Neural cell (in vitro differentiated cells): ENCODE measurements around the gene GPC5. TPM values are rescaled to one million over a fixed set of nuclear protein-coding genes. Genes with fewer than 3 reads are reported as not detected.

Experiments
- H2AFZ ChIP-seq: fragments of 200-600, 300-800 bp; sonication (generic), shearing (Covaris generic); 2 replicates; pipeline ENCODE4 v1.6.0; 2014; ENCODE audit warnings: low read depth, mild to moderate bottlenecking, antibody characterized with exemption, low read length, moderate library complexity
- H3F3A ChIP-seq: fragments of 200-600 bp; shearing (Covaris generic); 2 replicates; pipeline ENCODE4 v1.6.1; 2016; ENCODE audit warnings: mild to moderate bottlenecking, moderate library complexity, mixed read lengths, antibody characterized with exemption, low read length; ENCODE audit not compliant: insufficient read depth, poor library complexity, severe bottlenecking
- H3K27ac ChIP-seq: fragments of 200-600, 300-800 bp; sonication (generic), shearing (Covaris generic); 2 replicates; pipeline ENCODE4 v1.5.1; 2014; ENCODE audit warnings: mild to moderate bottlenecking, low read length, moderate library complexity
- H3K27me3 ChIP-seq: fragments of 300-800, 200-600 bp; sonication (generic), shearing (Covaris generic); 2 replicates; pipeline ENCODE4 v1.6.0; 2014; ENCODE audit warnings: mild to moderate bottlenecking, low read depth, low read length, moderate library complexity; ENCODE audit not compliant: insufficient read depth
- H3K36me3 ChIP-seq: fragments of 300-800, 200-600 bp; sonication (generic), shearing (Covaris generic); 2 replicates; pipeline ENCODE4 v1.5.1; 2014; ENCODE audit warnings: mild to moderate bottlenecking, antibody characterized with exemption, low read length, moderate library complexity; ENCODE audit not compliant: insufficient read depth
- H3K4me2 ChIP-seq: fragments of 300-800, 200-600 bp; sonication (generic), shearing (Covaris generic); 2 replicates; pipeline ENCODE4 v1.6.0; 2014; ENCODE audit warnings: mild to moderate bottlenecking, low read length
- H3K4me3 ChIP-seq: fragments of 300-800, 200-600 bp; sonication (generic), shearing (Covaris generic); 2 replicates; pipeline ENCODE4 v1.5.1; 2014; ENCODE audit warnings: mild to moderate bottlenecking, low read length, moderate library complexity
- H3K79me2 ChIP-seq: fragments of 200-600 bp; shearing (Covaris generic); replicated peaks from 2 replicates; pipeline ENCODE4 v1.6.0; 2014; ENCODE audit warnings: mild to moderate bottlenecking, low read length, moderate library complexity; ENCODE audit not compliant: insufficient read depth
- H3K9ac ChIP-seq: fragments of 300-800, 200-600 bp; sonication (generic), shearing (Covaris generic); 2 replicates; pipeline ENCODE4 v1.6.1; 2016; ENCODE audit warnings: mild to moderate bottlenecking, low read length, mixed read lengths
- H3K9me2 ChIP-seq: fragments of 200-600 bp; shearing (Covaris generic); 2 replicates; pipeline ENCODE4 v1.6.1; 2016; ENCODE audit warnings: mild to moderate bottlenecking, low read length, mixed read lengths; ENCODE audit not compliant: insufficient read depth
- H3K9me3 ChIP-seq: fragments of 200-600, 300-800 bp; sonication (generic), shearing (Covaris generic); 2 replicates; pipeline ENCODE4 v1.6.1; 2016; ENCODE audit warnings: mild to moderate bottlenecking, mixed run types, low read length, moderate library complexity, mixed read lengths
- H4K20me1 ChIP-seq: fragments of 200-600 bp; shearing (Covaris generic); 2 replicates; pipeline ENCODE4 v1.6.1; 2016; ENCODE audit warnings: mild to moderate bottlenecking, mixed run types; ENCODE audit not compliant: insufficient read depth
- EP300 ChIP-seq: fragments of 450-650 bp; conservative IDR thresholded peaks from 2 replicates; pipeline ENCODE4 v1.6.1; 2014; ENCODE audit warnings: antibody characterized with exemption, mild to moderate bottlenecking, moderate library complexity; ENCODE audit not compliant: poor library complexity, severe bottlenecking
- EZH2 ChIP-seq: fragments of 200-600, 300-800 bp; shearing (Covaris generic), sonication (generic); IDR thresholded peaks from 2 replicates; pipeline ENCODE4 v1.6.1; 2014; ENCODE audit warnings: antibody characterized with exemption, low read length, borderline replicate concordance, mild to moderate bottlenecking; ENCODE audit not compliant: insufficient read depth, poor library complexity, severe bottlenecking
- MXI1 ChIP-seq: fragments of 450-650 bp; conservative IDR thresholded peaks from 2 replicates; pipeline ENCODE4 v1.6.1; 2014; ENCODE audit warnings: antibody characterized with exemption, mild to moderate bottlenecking; ENCODE audit not compliant: poor library complexity, severe bottlenecking
- POLR2AphosphoS5 ChIP-seq: IDR thresholded peaks from 2 replicates; pipeline ENCODE4 v1.6.1; 2012
- RAD21 ChIP-seq: fragments of 450-650 bp; conservative IDR thresholded peaks from 2 replicates; pipeline ENCODE4 v1.6.1; 2014; ENCODE audit warnings: antibody characterized with exemption, mild to moderate bottlenecking, moderate library complexity
- SMC3 ChIP-seq: fragments of 450-650 bp; conservative IDR thresholded peaks from 2 replicates; pipeline ENCODE4 v1.6.1; 2014; ENCODE audit warnings: antibody characterized with exemption, mild to moderate bottlenecking, moderate library complexity; ENCODE audit not compliant: poor library complexity
- TAF1 ChIP-seq: IDR thresholded peaks from 2 replicates; pipeline ENCODE4 v1.6.1; 2012; ENCODE audit warnings: low read depth
- polyA plus RNA-seq: library from polyadenylated mRNA; depleted of rRNA; stranded (reverse); fragments of >200 nt; gene quantifications from 2 replicates; pipeline ENCODE4 v1.2.3, GENCODE V29; 2014
- TF ChIP-seq, protein P1 (sequence below): fragments of 450-650 bp; IDR thresholded peaks from 2 replicates; pipeline ENCODE4 v1.5.1; 2014; ENCODE audit warnings: antibody characterized with exemption, mild to moderate bottlenecking, moderate library complexity; ENCODE audit not compliant: poor library complexity, severe bottlenecking
- TF ChIP-seq, protein P2 (sequence below): IDR thresholded peaks from 2 replicates; pipeline ENCODE4 v1.6.1; 2012; ENCODE audit warnings: borderline replicate concordance

The GPC5 gene
- polyA plus RNA-seq, 1 donor from 2014 or later: 5.0 TPM

DNA sequence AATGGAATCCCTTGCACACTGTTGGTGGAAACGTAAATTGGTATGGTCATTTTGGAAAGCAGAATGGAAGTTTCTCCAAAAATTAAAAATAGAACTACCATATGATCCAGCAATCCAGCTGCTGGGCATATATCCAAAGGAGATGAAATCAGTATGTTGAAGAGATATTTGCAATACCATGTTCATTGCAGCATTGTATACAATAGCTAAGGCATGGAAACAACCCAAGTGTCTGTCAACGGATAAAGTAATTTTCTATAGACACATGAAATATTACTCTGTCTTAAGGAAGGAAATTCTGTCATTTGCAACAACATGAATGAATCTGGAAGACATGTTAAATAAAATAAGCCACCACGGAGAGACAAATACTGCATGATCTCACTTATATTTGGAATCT, 124.7 kb downstream of the GPC5 start:
- Histone ChIP-seq H3K4me3 (no peak overlapping the region), H3K27me3 (no peaks in the 10 kb centered on the region), H4K20me1 (no peaks in the 10 kb centered on the region), H3F3A (no peaks in the 10 kb centered on the region), H3K4me2 (no peak overlapping the region), H3K79me2 (no peaks in the 10 kb centered on the region), H3K9ac (no peak overlapping the region), H3K36me3 (no peaks in the 10 kb centered on the region), H2AFZ (no peak overlapping the region), H3K9me3 (no peaks in the 10 kb centered on the region), H3K9me2 (no peaks in the 10 kb centered on the region), H3K27ac (no peak overlapping the region)
- TF ChIP-seq POLR2AphosphoS5 (no peak), EP300 (no peak), EZH2 (no peak), TAF1 (no peak), SMC3 (no peak), RAD21 (no peak), MXI1 (no peak)
- TF ChIP-seq, protein P1, sequence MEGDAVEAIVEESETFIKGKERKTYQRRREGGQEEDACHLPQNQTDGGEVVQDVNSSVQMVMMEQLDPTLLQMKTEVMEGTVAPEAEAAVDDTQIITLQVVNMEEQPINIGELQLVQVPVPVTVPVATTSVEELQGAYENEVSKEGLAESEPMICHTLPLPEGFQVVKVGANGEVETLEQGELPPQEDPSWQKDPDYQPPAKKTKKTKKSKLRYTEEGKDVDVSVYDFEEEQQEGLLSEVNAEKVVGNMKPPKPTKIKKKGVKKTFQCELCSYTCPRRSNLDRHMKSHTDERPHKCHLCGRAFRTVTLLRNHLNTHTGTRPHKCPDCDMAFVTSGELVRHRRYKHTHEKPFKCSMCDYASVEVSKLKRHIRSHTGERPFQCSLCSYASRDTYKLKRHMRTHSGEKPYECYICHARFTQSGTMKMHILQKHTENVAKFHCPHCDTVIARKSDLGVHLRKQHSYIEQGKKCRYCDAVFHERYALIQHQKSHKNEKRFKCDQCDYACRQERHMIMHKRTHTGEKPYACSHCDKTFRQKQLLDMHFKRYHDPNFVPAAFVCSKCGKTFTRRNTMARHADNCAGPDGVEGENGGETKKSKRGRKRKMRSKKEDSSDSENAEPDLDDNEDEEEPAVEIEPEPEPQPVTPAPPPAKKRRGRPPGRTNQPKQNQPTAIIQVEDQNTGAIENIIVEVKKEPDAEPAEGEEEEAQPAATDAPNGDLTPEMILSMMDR: no peak
- TF ChIP-seq, protein P2, sequence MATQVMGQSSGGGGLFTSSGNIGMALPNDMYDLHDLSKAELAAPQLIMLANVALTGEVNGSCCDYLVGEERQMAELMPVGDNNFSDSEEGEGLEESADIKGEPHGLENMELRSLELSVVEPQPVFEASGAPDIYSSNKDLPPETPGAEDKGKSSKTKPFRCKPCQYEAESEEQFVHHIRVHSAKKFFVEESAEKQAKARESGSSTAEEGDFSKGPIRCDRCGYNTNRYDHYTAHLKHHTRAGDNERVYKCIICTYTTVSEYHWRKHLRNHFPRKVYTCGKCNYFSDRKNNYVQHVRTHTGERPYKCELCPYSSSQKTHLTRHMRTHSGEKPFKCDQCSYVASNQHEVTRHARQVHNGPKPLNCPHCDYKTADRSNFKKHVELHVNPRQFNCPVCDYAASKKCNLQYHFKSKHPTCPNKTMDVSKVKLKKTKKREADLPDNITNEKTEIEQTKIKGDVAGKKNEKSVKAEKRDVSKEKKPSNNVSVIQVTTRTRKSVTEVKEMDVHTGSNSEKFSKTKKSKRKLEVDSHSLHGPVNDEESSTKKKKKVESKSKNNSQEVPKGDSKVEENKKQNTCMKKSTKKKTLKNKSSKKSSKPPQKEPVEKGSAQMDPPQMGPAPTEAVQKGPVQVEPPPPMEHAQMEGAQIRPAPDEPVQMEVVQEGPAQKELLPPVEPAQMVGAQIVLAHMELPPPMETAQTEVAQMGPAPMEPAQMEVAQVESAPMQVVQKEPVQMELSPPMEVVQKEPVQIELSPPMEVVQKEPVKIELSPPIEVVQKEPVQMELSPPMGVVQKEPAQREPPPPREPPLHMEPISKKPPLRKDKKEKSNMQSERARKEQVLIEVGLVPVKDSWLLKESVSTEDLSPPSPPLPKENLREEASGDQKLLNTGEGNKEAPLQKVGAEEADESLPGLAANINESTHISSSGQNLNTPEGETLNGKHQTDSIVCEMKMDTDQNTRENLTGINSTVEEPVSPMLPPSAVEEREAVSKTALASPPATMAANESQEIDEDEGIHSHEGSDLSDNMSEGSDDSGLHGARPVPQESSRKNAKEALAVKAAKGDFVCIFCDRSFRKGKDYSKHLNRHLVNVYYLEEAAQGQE: no peak

DNA sequence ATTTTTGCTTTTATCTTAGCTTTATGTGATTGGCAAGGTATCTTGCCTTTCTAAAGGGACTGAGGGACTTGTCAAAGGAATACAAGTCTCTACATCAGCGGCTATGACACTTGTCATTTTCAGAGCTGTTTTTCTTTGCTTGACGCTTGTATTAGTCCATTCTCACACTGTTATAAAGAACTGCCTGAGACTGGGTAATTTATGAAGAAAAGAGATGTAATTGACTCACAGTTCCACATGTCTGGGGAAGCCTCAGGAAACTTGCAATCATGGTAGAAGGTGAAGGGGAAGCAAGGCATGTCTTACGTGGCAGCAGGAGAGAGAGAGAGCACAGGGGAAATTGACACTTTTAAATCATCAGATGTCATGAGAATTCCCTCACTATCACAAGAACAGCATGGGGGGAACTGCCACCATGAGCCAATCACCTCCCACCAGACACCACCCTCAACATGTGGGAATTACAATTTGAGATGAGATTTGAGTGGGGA, 128.2 kb downstream of the GPC5 start:
- peak overlapping the region; percentile 55 for H3K27ac ChIP-seq
- H3K4me2 ChIP-seq: no peak overlapping the region
- no peaks in the 10 kb centered on the region for H3K27me3 ChIP-seq
- H3K9ac ChIP-seq: no peak overlapping the region
- H3F3A ChIP-seq: no peaks in the 10 kb centered on the region
- no peaks in the 10 kb centered on the region for H3K79me2 ChIP-seq
- no peaks in the 10 kb centered on the region for H3K9me2 ChIP-seq
- no peaks in the 10 kb centered on the region for H3K9me3 ChIP-seq
- no peaks in the 10 kb centered on the region for H3K36me3 ChIP-seq
- peak overlapping the region; percentile 17 for H3K4me3 ChIP-seq
- H2AFZ ChIP-seq: no peak overlapping the region
- TF ChIP-seq EP300 (peak; percentile 94), POLR2AphosphoS5 (peak; percentile 84), SMC3 (no peak), RAD21 (no peak), TAF1 (no peak), MXI1 (no peak), EZH2 (no peak)
- TF ChIP-seq, protein P1: no peak
- TF ChIP-seq, protein P2: peak; percentile 48
- H4K20me1 ChIP-seq: no peaks in the 10 kb centered on the region
